Embryonic facial prominence (tissue), 1 donor: ENCODE data around the gene PLIN5.

ENCODE experiments used
- DNase-seq: peaks from one replicate; pipeline ENCODE4 v3.0.0-alpha.2; 2016; ENCODE audit errors: extremely low spot score

The PLIN5 gene

GRCh38 chr19:4522291-4523002 lies 12.6 kb downstream of the PLIN5 start:
- DNase-seq = no peak

GRCh38 chr19:4521888-4522242 lies 13.2 kb downstream of the PLIN5 start:
- DNase-seq = no peak

- no peak for DNase-seq
These were observed 13.7 kb downstream of the PLIN5 start for GRCh38 chr19:4521170-4521887.

- no peak for DNase-seq
These were observed 15.3 kb downstream of the PLIN5 start for GRCh38 chr19:4519521-4520277.

- no peak for DNase-seq
These were observed 15.9 kb downstream of the PLIN5 start for GRCh38 chr19:4519172-4519496.

- DNase-seq = no peak
These were observed 16.5 kb downstream of the PLIN5 start, which contains the start of gene PLIN4 for GRCh38 chr19:4518345-4519171. PLIN4 (minus strand) TSS chr19:4518486; CDS start chr19:4518272, 214 bp downstream.

GRCh38 chr19:4517451-4518057 lies 17.5 kb downstream of the PLIN5 start:
- DNase-seq = no peak

- DNase-seq = no peak
These were observed 18.1 kb downstream of the PLIN5 start for GRCh38 chr19:4516939-4517300.

GRCh38 chr19:4516199-4516938 lies 18.7 kb downstream of the PLIN5 start:
- DNase-seq = no peak

GRCh38 chr19:4515732-4516131 lies 19.3 kb downstream of the PLIN5 start:
- DNase-seq = no peak

- no peak for DNase-seq
These were observed 21.8 kb downstream of the PLIN5 start for GRCh38 chr19:4513248-4513647.

GRCh38 chr19:4512070-4512469 lies 23.0 kb downstream of the PLIN5 start:
- no peak for DNase-seq

GRCh38 chr19:4511300-4512054 lies 23.5 kb downstream of the PLIN5 start:
- no peak for DNase-seq

- DNase-seq = no peak
These were observed 24.4 kb downstream of the PLIN5 start for GRCh38 chr19:4510435-4511255.

- no peak for DNase-seq
These were observed 26.3 kb downstream of the PLIN5 start for GRCh38 chr19:4508698-4509097.

GRCh38 chr19:4507804-4508203 lies 27.2 kb downstream of the PLIN5 start:
- DNase-seq = no peak

- no peak for DNase-seq
These were observed 27.9 kb downstream of the PLIN5 start for GRCh38 chr19:4507150-4507452.

- no peak for DNase-seq
These were observed 28.4 kb downstream of the PLIN5 start for GRCh38 chr19:4506449-4507149.
